ENCODE data around the gene UIMC1. TPM values are rescaled to one million over a fixed set of nuclear protein-coding genes. Genes with fewer than 3 reads are reported as not detected.

The UIMC1 gene
- total RNA-seq, 4 donors from 2014 or later: 30.0 to 34.3 (median 32.4) TPM

GRCh38 chr5:177043958-177044357 is 37.4 kb upstream of the UIMC1 start:
- Histone ChIP-seq H3K36me3 (peaks cover 10 to 11% of the 10 kb centered on the region in 2 donors), H3K4me1 (peaks cover 32 to 40% of the 10 kb centered on the region in 2 donors), H3K4me3 (replicated peaks in 1 of 3) (no peak overlapping the region), H3K27me3 (no peaks in the 10 kb centered on the region), H3K9me3 (no peaks in the 10 kb centered on the region), H3K27ac (peak overlapping the region in 2 of 3 donors; percentile 16 to 33)
- TF ChIP-seq POLR2A (IDR thresholded peaks at IDR 0.05) (no peak), CTCF (IDR thresholded peaks at IDR 0.05) (no peak)
- 67 to 68% methylated on average over 1 of the region's 1 CpG for WGBS, 2 donors
- no peak for DNase-seq
- intact Hi-C loops (cut with DNase I): no loop called here

GRCh38 chr5:177043114-177043513 is 36.5 kb upstream of the UIMC1 start:
- Histone ChIP-seq H3K4me1 (peaks cover 39 to 47% of the 10 kb centered on the region in 2 donors), H3K36me3 (peaks cover 6 to 9% of the 10 kb centered on the region in 2 donors), H3K27ac (peak overlapping the region; percentile 36 to 53 (median 43)), H3K4me3 (replicated peaks in 1 of 3) (no peak overlapping the region), H3K27me3 (no peaks in the 10 kb centered on the region), H3K9me3 (no peaks in the 10 kb centered on the region)
- intact Hi-C loops (cut with DNase I): no loop called here
- 96% methylated on average over 6 of the region's 6 CpGs for WGBS, 2 donors
- TF ChIP-seq POLR2A (IDR thresholded peaks at IDR 0.05) (no peak), CTCF (IDR thresholded peaks at IDR 0.05) (no peak)
- no peak for DNase-seq

- no peak for TF ChIP-seq POLR2A (IDR thresholded peaks at IDR 0.05)
- TF ChIP-seq CTCF (IDR thresholded peaks at IDR 0.05): peak in 4 of 6 experiments; percentile 17 to 53 (median 30)
- H3K4me3 ChIP-seq (replicated peaks in 1 of 3): no peak overlapping the region
- no peaks in the 10 kb centered on the region for H3K27me3 ChIP-seq
- no peaks in the 10 kb centered on the region for H3K9me3 ChIP-seq
- H3K27ac ChIP-seq: peak overlapping the region in 2 of 3 donors; percentile 13 to 35
- intact Hi-C loops (cut with DNase I): no loop called here
- WGBS, 2 donors: 60 to 80% methylated on average over 2 of the region's 2 CpGs
- DNase-seq: peak; percentile 14 to 23
- peaks cover 49 to 57% of the 10 kb centered on the region in 2 donors for H3K4me1 ChIP-seq
- H3K36me3 ChIP-seq: peaks cover 5 to 6% of the 10 kb centered on the region in 2 donors
These were observed 35.4 kb upstream of the UIMC1 start for GRCh38 chr5:177041936-177042335.

GRCh38 chr5:177040814-177041420 is 34.3 kb upstream of the UIMC1 start:
- no peak for TF ChIP-seq CTCF (IDR thresholded peaks at IDR 0.05)
- intact Hi-C loops (cut with DNase I): no loop called here
- no peaks in the 10 kb centered on the region for H3K27me3 ChIP-seq
- H3K4me3 ChIP-seq (replicated peaks in 1 of 3): no peak overlapping the region
- peak; percentile 30 to 47 for DNase-seq
- peak overlapping the region in 2 of 3 donors; percentile 6 to 68 for H3K27ac ChIP-seq
- no peaks in the 10 kb centered on the region for H3K9me3 ChIP-seq
- H3K36me3 ChIP-seq: peaks cover 5 to 6% of the 10 kb centered on the region in 2 donors
- 63 to 71% methylated on average over 3 of the region's 3 CpGs for WGBS, 2 donors
- peaks cover 58 to 66% of the 10 kb centered on the region in 2 donors for H3K4me1 ChIP-seq

GRCh38 chr5:177036921-177037320 is 30.3 kb upstream of the UIMC1 start:
- H3K27ac ChIP-seq: peak overlapping the region; percentile 63 to 80 (median 73)
- H3K4me3 ChIP-seq (replicated peaks in 1 of 3): no peak overlapping the region
- peaks cover 45 to 53% of the 10 kb centered on the region in 2 donors for H3K4me1 ChIP-seq
- peak; percentile 59 to 62 for DNase-seq
- intact Hi-C loops (cut with DNase I): no loop called here
- no peak for TF ChIP-seq POLR2A (IDR thresholded peaks at IDR 0.05)
- no peak for TF ChIP-seq CTCF (IDR thresholded peaks at IDR 0.05)
- no peaks in the 10 kb centered on the region for H3K36me3 ChIP-seq
- H3K27me3 ChIP-seq: no peaks in the 10 kb centered on the region
- 32 to 53% methylated on average over 5 of the region's 5 CpGs for WGBS, 2 donors
- no peaks in the 10 kb centered on the region for H3K9me3 ChIP-seq

Data from thyroid gland (tissue), 4 donors.